HepG2 (cell line): ENCODE data around the gene ZNF814. TPM values are rescaled to one million over a fixed set of nuclear protein-coding genes. Genes with fewer than 3 reads are reported as not detected.
"Not testable (repeated sequence)": the region's sequence is repeated elsewhere in the genome, so short reads cannot be mapped to it uniquely, and the experiment has no call there.

Experiments
- ATAC-seq: fragments of 200-7000 bp; cut with Tn5 transposase; 3 replicates; pipeline ENCODE4 v1.9.1; 2020; ENCODE audit warnings: mild to moderate bottlenecking, moderate library complexity
- BruUV-seq: library from RNA; stranded (reverse); fragments of 400-500 nt; replicated peaks from 2 replicates; lab custom pipeline; 2021; lab: Mats Ljungman, UMichigan
- CTCF ChIA-PET: fragments of 300-600 bp; formaldehyde crosslinking; extraction: SDS; loops from one replicate; lab custom pipeline; 2021; ENCODE audit warnings: low total read pairs, inconsistent platforms, low intra/inter-chr PET ratio; lab: Yijun Ruan, JAX
- POLR2A ChIA-PET: fragments of 350-600 bp; sonication (Branson Sonifier 250); formaldehyde crosslinking; loops from one replicate; lab custom pipeline; 2020; ENCODE audit warnings: antibody characterized with exemption, inconsistent platforms; lab: Yijun Ruan, JAX
- DNase-seq: peaks from one replicate; pipeline ENCODE4 v3.0.0-alpha.2; 2015; ENCODE audit warnings: low spot score
- FAIRE-seq: peaks from 3 replicates; lab custom pipeline; 2011; peaks lifted over from hg19 to GRCh38; lab: Jason Lieb, UNC
- H2AFZ ChIP-seq: one replicate; pipeline ENCODE4 v1.6.1; 2011; ENCODE audit warnings: low read length, inconsistent platforms
- H3K27ac ChIP-seq: fragments of 300-600 bp; 3 replicates; pipeline ENCODE4 v1.8.0; 2011; ENCODE audit warnings: mixed run types, mild to moderate bottlenecking, mixed read lengths, low read length, inconsistent platforms; ENCODE audit not compliant: insufficient read depth; ENCODE audit errors: extremely low read length
- H3K27me3 ChIP-seq, 2 experiments: fragments of 200-600 bp in 1 of 2; 2 replicates in 1 of 2; 3 replicates in 1 of 2; pipeline versions ENCODE4 v1.6.0 to v1.8.0; 2011; ENCODE audit warnings: low read length in 2 of 2, mild to moderate bottlenecking in 2 of 2, moderate library complexity in 2 of 2, inconsistent platforms in 1 of 2; ENCODE audit not compliant: insufficient read depth in 2 of 2, control insufficient read depth in 1 of 2
- H3K36me3 ChIP-seq, 2 experiments: fragments of 200-600 bp in 1 of 2; replicated peaks in 1 of 2; 2 replicates in 1 of 2; 3 replicates in 1 of 2; pipeline versions ENCODE4 v1.5.1 to v1.8.0; 2011; ENCODE audit warnings: low read length in 2 of 2, inconsistent platforms in 1 of 2; ENCODE audit not compliant: insufficient read depth in 2 of 2, control insufficient read depth in 1 of 2
- H3K4me1 ChIP-seq: 2 replicates; pipeline ENCODE4 v1.5.1; 2012; ENCODE audit warnings: low read length, inconsistent platforms; ENCODE audit not compliant: insufficient read depth
- H3K4me2 ChIP-seq: 2 replicates; pipeline ENCODE4 v1.6.0; 2011; ENCODE audit warnings: low read depth, low read length, inconsistent platforms
- H3K4me3 ChIP-seq, 3 experiments: fragments of 200-600 bp in 1 of 3; sonication (generic), shearing (Covaris generic) in 1 of 3; replicated peaks in 1 of 3; 2 replicates each; pipeline ENCODE4 v1.5.1; 2011 to 2016; ENCODE audit warnings: low read length in 3 of 3, inconsistent platforms in 2 of 3, low read depth in 2 of 3, mild to moderate bottlenecking in 2 of 3, control low read depth in 1 of 3, mixed read lengths in 1 of 3; ENCODE audit not compliant: insufficient read depth in 1 of 3
- H3K79me2 ChIP-seq: one replicate; pipeline ENCODE4 v1.6.1; 2011; ENCODE audit warnings: low read length, inconsistent platforms; ENCODE audit not compliant: insufficient read depth
- H3K9ac ChIP-seq: 2 replicates; pipeline ENCODE4 v1.6.0; 2011; ENCODE audit warnings: mild to moderate bottlenecking, low read depth, low read length, inconsistent platforms; ENCODE audit not compliant: insufficient read depth
- H3K9me3 ChIP-seq: 2 replicates; pipeline ENCODE4 v1.5.1; 2012; ENCODE audit warnings: mild to moderate bottlenecking, low read length
- H4K20me1 ChIP-seq: 2 replicates; pipeline ENCODE4 v1.6.0; 2011; ENCODE audit warnings: inconsistent platforms, mild to moderate bottlenecking, low read length, moderate library complexity; ENCODE audit not compliant: insufficient read depth
- ETV5 ChIP-seq: IDR thresholded peaks from 2 replicates; pipeline ENCODE4 v1.6.1; 2018; ENCODE audit warnings: missing biosample characterization, missing genetic modification reagents, inconsistent platforms, borderline replicate concordance
- FOXA1 ChIP-seq, 2 experiments: fragments of 450-650 bp in 1 of 2; sonication (generic) in 1 of 2; formaldehyde crosslinking in 1 of 2; IDR thresholded peaks; 2 replicates each; pipeline versions ENCODE4 v1.4.0 to v1.6.1; 2016 to 2020; ENCODE audit warnings: missing genetic modification reagents in 1 of 2
- HNF1A ChIP-seq, 2 experiments: sonication (generic) in 1 of 2; formaldehyde crosslinking in 1 of 2; IDR thresholded peaks; 2 replicates each; pipeline versions ENCODE4 v1.4.0 to v1.6.1; 2016 to 2020; ENCODE audit warnings: borderline replicate concordance in 1 of 2, low read depth in 1 of 2, mild to moderate bottlenecking in 1 of 2, missing genetic modification reagents in 1 of 2
- KAT7 ChIP-seq: IDR thresholded peaks from 2 replicates; pipeline ENCODE4 v1.6.1; 2018; ENCODE audit warnings: borderline replicate concordance, missing compliant biosample characterization
- KLF16 ChIP-seq, 2 experiments: sonication (generic) in 1 of 2; formaldehyde crosslinking in 1 of 2; IDR thresholded peaks; 2 replicates each; pipeline versions ENCODE4 v1.6.1 to v1.8.0; 2016 to 2023; ENCODE audit warnings: missing genetic modification reagents in 2 of 2, missing compliant biosample characterization in 1 of 2
- PITX1 ChIP-seq: sonication (generic); formaldehyde crosslinking; IDR thresholded peaks from 2 replicates; pipeline ENCODE4 v1.5.1; 2020; ENCODE audit warnings: mild to moderate bottlenecking, missing genetic modification reagents
- RXRB ChIP-seq: IDR thresholded peaks from 2 replicates; pipeline ENCODE4 v1.6.1; 2016; ENCODE audit warnings: borderline replicate concordance, missing genetic modification reagents, missing compliant biosample characterization
- TBX2 ChIP-seq: sonication (generic); formaldehyde crosslinking; IDR thresholded peaks from 2 replicates; pipeline ENCODE4 v1.5.0; 2020; ENCODE audit warnings: missing genetic modification reagents, mild to moderate bottlenecking, borderline replicate concordance
- ZNF235 ChIP-seq: sonication (generic); formaldehyde crosslinking; IDR thresholded peaks from 2 replicates; pipeline ENCODE4 v1.8.1; 2023; ENCODE audit warnings: mild to moderate bottlenecking, missing genetic modification reagents, borderline replicate concordance
- WGBS: methylation state at CpG from one replicate; pipeline ENCODE4 v1.1.6; 2017; ENCODE audit warnings: low lambda C conversion rate; 5-methylcytosine and 5-hydroxymethylcytosine counted together
- in situ Hi-C: cut with HindIII; loops from 2 replicates; pipeline ENCODE4 v1.10.0; 2017; ENCODE audit warnings: low pct_unique_long_range_greater_than_20kb; ENCODE audit not compliant: extremely low pct_ligation_motif_present
- intact Hi-C: fragments of 100-400 bp; cut with micrococcal nuclease; formaldehyde crosslinking; loops from one replicate; pipeline ENCODE4 v1.10.0; 2022; ENCODE audit not compliant: unreplicated experiment
- polyA plus RNA-seq, 8 experiments: library from polyadenylated mRNA; depleted of rRNA in 3 of 8; stranded (reverse) in 7 of 8; unstranded in 1 of 8; fragments of >200 nt; fragmentation: Illumina TruSeq in 4 of 8; extraction: Trizol in 4 of 8; gene quantifications; 2 replicates each; pipeline versions ENCODE4 v1.2.1 to v1.2.3, GENCODE V29; 2011 to 2016; ENCODE audit warnings: low read depth in 4 of 8, missing spikeins in 1 of 8, mixed read lengths in 1 of 8; ENCODE audit not compliant: insufficient read depth in 1 of 8
- total RNA-seq, 5 experiments: library from RNA; depleted of rRNA; stranded (reverse); fragments of >200 nt; fragmentation: Illumina TruSeq; extraction: Trizol; gene quantifications; 2 replicates each; pipeline ENCODE4 v1.2.3, GENCODE V29; 2016; ENCODE audit warnings: low read depth in 1 of 5
- TF ChIP-seq, protein P1 (sequence below): sonication (generic); formaldehyde crosslinking; IDR thresholded peaks from 2 replicates; pipeline ENCODE4 v1.5.1; 2020; ENCODE audit warnings: mild to moderate bottlenecking, moderate library complexity, missing genetic modification reagents

The ZNF814 gene
- total and polyA plus RNA-seq, 2 of the 13 experiments (the other 11 are each of a cell fraction or from before 2014, with no cell fraction given): 2.5 to 3.4 TPM

- BruUV-seq: no TSS peak
- intact Hi-C loops (loop anchor here (10.0 kb wide), 1 partner anchor 329 kb away; the partner anchor contains the start of gene ZNF329), in situ Hi-C loops (no loop called here)
- POLR2A ChIA-PET: no interaction called here
- H2AFZ ChIP-seq: no peak overlapping the region
- no peaks in the 10 kb centered on the region for H3K9me3 ChIP-seq
- CTCF ChIA-PET: no interaction called here
- H4K20me1 ChIP-seq: peaks cover 16% of the 10 kb centered on the region; the same call in 1 of the 2 replicates
- FAIRE-seq: no peak
- WGBS: 92% methylated on average over 6 of the region's 6 CpGs
- no peak for DNase-seq
- peaks cover 77% of the 10 kb centered on the region for H3K4me1 ChIP-seq
- no peaks in the 10 kb centered on the region for H3K27me3 ChIP-seq
- no peak overlapping the region for H3K9ac ChIP-seq
- H3K4me2 ChIP-seq: no peak overlapping the region
- ATAC-seq: no peak
- H3K36me3 ChIP-seq: peaks cover 2 to 18% of the 10 kb centered on the region in 2 experiments; a peak in 2 of 5 replicates
- no peak for TF ChIP-seq ZNF235
- H3K79me2 ChIP-seq: peaks cover 78% of the 10 kb centered on the region
- H3K27ac ChIP-seq: no peak overlapping the region
- H3K4me3 ChIP-seq: no peak overlapping the region
These were observed 63.3 kb downstream of the ZNF814 start for GRCh38 chr19:57825511-57825910.

DNA sequence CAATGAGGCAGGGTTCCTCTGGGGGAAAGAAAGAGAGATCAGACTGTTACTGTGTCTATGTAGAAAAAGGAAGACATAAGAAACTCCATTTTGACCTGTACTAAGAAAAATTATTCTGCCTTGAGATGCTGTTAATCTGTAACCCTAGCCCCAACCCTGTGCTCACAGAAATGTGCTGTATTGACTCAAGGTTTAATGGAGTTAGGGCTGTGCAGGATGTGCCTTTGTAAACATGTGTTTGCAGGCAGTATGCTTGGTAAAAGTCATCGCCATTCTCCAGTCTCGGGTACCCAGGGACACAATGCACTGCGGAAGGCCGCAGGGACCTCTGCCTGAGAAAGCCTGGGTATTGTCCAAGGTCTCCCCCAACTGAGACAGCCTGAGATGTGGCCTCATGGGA, 65.2 kb downstream of the ZNF814 start:
- Histone ChIP-seq H4K20me1 (peaks cover 16% of the 10 kb centered on the region; the same call in 1 of the 2 replicates), H3K4me3 (0 out of 6 replicates have a peak overlapping the region, but pooled peaks of 1 of the 3 experiments have one; percentile 12), H3K4me2 (peak overlapping the region; percentile 52), H3K79me2 (peaks cover 76% of the 10 kb centered on the region), H3K4me1 (peaks cover 63% of the 10 kb centered on the region), H3K9ac (0 out of 2 replicates have a peak overlapping the region, but pooled peaks have one; percentile 3), H3K36me3 (peaks cover 2 to 15% of the 10 kb centered on the region in 2 experiments; a peak in 2 of 5 replicates)
- in situ Hi-C loops; H3K27me3 ChIP-seq; BruUV-seq; ATAC-seq; FAIRE-seq; H2AFZ ChIP-seq; CTCF ChIA-PET; POLR2A ChIA-PET; H3K27ac ChIP-seq; H3K9me3 ChIP-seq; TF ChIP-seq HNF1A (CRISPR knock-in tag; IDR thresholded peaks at IDR 0.05; ENCODE audit: borderline replicate concordance): not testable (repeated sequence)
- peak; percentile 20 for DNase-seq
- WGBS: 30% methylated on average over 2 of the region's 4 CpGs
- intact Hi-C loops: loop anchor here (10.0 kb wide), 1 partner anchor 331 kb away; the partner anchor contains the start of gene ZNF329
- TF ChIP-seq KAT7 (CRISPR knock-in tag): peak; percentile 77; the same call in 1 of the 2 replicates
- TF ChIP-seq TBX2: 0 out of 2 replicates have a peak, but pooled peaks have one; percentile 32
- TF ChIP-seq, protein P1, sequence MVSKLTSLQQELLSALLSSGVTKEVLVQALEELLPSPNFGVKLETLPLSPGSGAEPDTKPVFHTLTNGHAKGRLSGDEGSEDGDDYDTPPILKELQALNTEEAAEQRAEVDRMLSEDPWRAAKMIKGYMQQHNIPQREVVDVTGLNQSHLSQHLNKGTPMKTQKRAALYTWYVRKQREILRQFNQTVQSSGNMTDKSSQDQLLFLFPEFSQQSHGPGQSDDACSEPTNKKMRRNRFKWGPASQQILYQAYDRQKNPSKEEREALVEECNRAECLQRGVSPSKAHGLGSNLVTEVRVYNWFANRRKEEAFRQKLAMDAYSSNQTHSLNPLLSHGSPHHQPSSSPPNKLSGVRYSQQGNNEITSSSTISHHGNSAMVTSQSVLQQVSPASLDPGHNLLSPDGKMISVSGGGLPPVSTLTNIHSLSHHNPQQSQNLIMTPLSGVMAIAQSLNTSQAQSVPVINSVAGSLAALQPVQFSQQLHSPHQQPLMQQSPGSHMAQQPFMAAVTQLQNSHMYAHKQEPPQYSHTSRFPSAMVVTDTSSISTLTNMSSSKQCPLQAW (CRISPR knock-in tag): peak; percentile 85
- 0 out of 2 replicates have a peak, but pooled peaks have one; percentile 40 for TF ChIP-seq RXRB
- TF ChIP-seq FOXA1 (IDR thresholded peaks at IDR 0.05): peak; percentile 41; the same call in 1 of the 2 replicates
- TF ChIP-seq FOXA1 (CRISPR knock-in tag; IDR thresholded peaks at IDR 0.05): peak; percentile 91
- peak; percentile 58; the same call in 1 of the 2 replicates for TF ChIP-seq HNF1A (IDR thresholded peaks at IDR 0.05; ENCODE audit: low read depth)
- TF ChIP-seq ETV5 (CRISPR knock-in tag): peak; percentile 45; the same call in 1 of the 2 replicates
- TF ChIP-seq KLF16 (CRISPR knock-in tag; IDR thresholded peaks at IDR 0.05): 0 out of 4 replicates have a peak, but pooled peaks of 1 of the 2 experiments have one; percentile 19
- peak; percentile 92 for TF ChIP-seq PITX1 (CRISPR knock-in tag)
